BLaER1 treated with 17β-estradiol and CSF1 and Interleukin-3, amounts not matched to agents 10 nM and 100 nM (cell line): ENCODE measurements around the gene ZGLP1.

Source experiments
- H3K27ac ChIP-seq, 11 experiments: shearing (Covaris generic); formaldehyde crosslinking; 2 replicates each; pipeline ENCODE4 v1.8.1; 2022
- H3K27me3 ChIP-seq, 11 experiments: shearing (Covaris generic); formaldehyde crosslinking; 2 replicates each; pipeline ENCODE4 v1.8.1; 2022
- H3K36me3 ChIP-seq, 11 experiments: shearing (Covaris generic); formaldehyde crosslinking; 2 replicates each; pipeline ENCODE4 v1.8.1; 2022
- H3K4me1 ChIP-seq, 10 experiments: shearing (Covaris generic); formaldehyde crosslinking; 2 replicates each; pipeline ENCODE4 v1.8.1; 2022
- H3K4me2 ChIP-seq, 11 experiments: shearing (Covaris generic); formaldehyde crosslinking; 2 replicates each; pipeline ENCODE4 v1.8.1; 2022
- H3K4me3 ChIP-seq, 10 experiments: shearing (Covaris generic); formaldehyde crosslinking; 2 replicates each; pipeline ENCODE4 v1.8.1; 2022
- H3K9ac ChIP-seq, 11 experiments: shearing (Covaris generic); formaldehyde crosslinking; 2 replicates each; pipeline ENCODE4 v1.8.1; 2022
- H3K9me3 ChIP-seq, 11 experiments: shearing (Covaris generic); formaldehyde crosslinking; replicated peaks in 1 of 11; 2 replicates each; pipeline ENCODE4 v1.8.1; 2022
- H4K20me1 ChIP-seq, 11 experiments: shearing (Covaris generic); formaldehyde crosslinking; 2 replicates each; pipeline ENCODE4 v1.8.1; 2022
- Cebpa-rat ChIP-seq, 11 experiments: shearing (Covaris generic); IDR thresholded peaks; 2 replicates each; pipeline ENCODE4 v1.8.1; 2022

ZGLP1 gene

GRCh38 chr19:10306327-10306726 is 3.3 kb downstream of the ZGLP1 start:
- peaks cover 0 to 20% (median 0%) of the 10 kb centered on the region in 11 experiments; a peak in 3 of 22 replicates for H4K20me1 ChIP-seq
- peaks cover 0 to 5% (median 0%) of the 10 kb centered on the region in 11 experiments; a peak in 3 of 22 replicates for H3K36me3 ChIP-seq
- no peak for TF ChIP-seq Cebpa-rat (IDR thresholded peaks at IDR 0.05)
- H3K9ac ChIP-seq, result 0 out of 22 replicates have a peak overlapping the region, but pooled peaks of 2 of the 11 experiments have one; percentile 18 to 75
- peak overlapping the region; percentile 75 to 97 (median 91) for H3K4me2 ChIP-seq
- no peak overlapping the region; a peak in 1 of 20 replicates for H3K4me3 ChIP-seq
- peak overlapping the region in 9 of 11 experiments; percentile 62 to 91 (median 83); a peak in 17 of 22 replicates for H3K27ac ChIP-seq
- peaks cover 54 to 86% (median 70%) of the 10 kb centered on the region in 10 experiments for H3K4me1 ChIP-seq
- H3K27me3 ChIP-seq, result peaks cover 0 to 11% (median 0%) of the 10 kb centered on the region in 11 experiments; a peak in 5 of 22 replicates
- H3K9me3 ChIP-seq, result no peaks in the 10 kb centered on the region

GRCh38 chr19:10305139-10305806 is 4.3 kb downstream of the ZGLP1 start:
- Histone ChIP-seq H3K9me3 (no peaks in the 10 kb centered on the region), H3K4me3 (peak overlapping the region; percentile 7 to 64 (median 46); a peak in 17 of 20 replicates), H3K27ac (peak overlapping the region; percentile 62 to 91 (median 82); a peak in 21 of 22 replicates), H3K27me3 (peaks cover 0 to 11% (median 0%) of the 10 kb centered on the region in 11 experiments; a peak in 5 of 22 replicates), H3K9ac (peak overlapping the region; percentile 55 to 79 (median 72)), H3K36me3 (peaks cover 0 to 4% (median 0%) of the 10 kb centered on the region in 11 experiments; a peak in 3 of 22 replicates), H4K20me1 (peaks cover 0 to 19% (median 0%) of the 10 kb centered on the region in 11 experiments; a peak in 3 of 22 replicates), H3K4me2 (peak overlapping the region; percentile 75 to 97 (median 91)), H3K4me1 (peaks cover 54 to 87% (median 68%) of the 10 kb centered on the region in 10 experiments)
- TF ChIP-seq Cebpa-rat (IDR thresholded peaks at IDR 0.05), result no peak

GRCh38 chr19:10299545-10300458 is 9.8 kb downstream of the ZGLP1 start:
- Histone ChIP-seq H4K20me1 (peaks cover 0 to 25% (median 0%) of the 10 kb centered on the region in 11 experiments; a peak in 4 of 22 replicates), H3K9me3 (no peaks in the 10 kb centered on the region), H3K36me3 (no peaks in the 10 kb centered on the region), H3K27ac (peak overlapping the region in 6 of 11 experiments; percentile 9 to 62 (median 36); a peak in 8 of 22 replicates), H3K4me2 (peak overlapping the region; percentile 10 to 89 (median 58)), H3K27me3 (peaks cover 27 to 58% (median 42%) of the 10 kb centered on the region in 11 experiments), H3K4me3 (no peak overlapping the region), H3K4me1 (peaks cover 35 to 65% (median 48%) of the 10 kb centered on the region in 10 experiments), H3K9ac (peak overlapping the region in 5 of 11 experiments; percentile 1 to 49 (median 34); a peak in 7 of 22 replicates)
- TF ChIP-seq Cebpa-rat (IDR thresholded peaks at IDR 0.05), result no peak

DNA sequence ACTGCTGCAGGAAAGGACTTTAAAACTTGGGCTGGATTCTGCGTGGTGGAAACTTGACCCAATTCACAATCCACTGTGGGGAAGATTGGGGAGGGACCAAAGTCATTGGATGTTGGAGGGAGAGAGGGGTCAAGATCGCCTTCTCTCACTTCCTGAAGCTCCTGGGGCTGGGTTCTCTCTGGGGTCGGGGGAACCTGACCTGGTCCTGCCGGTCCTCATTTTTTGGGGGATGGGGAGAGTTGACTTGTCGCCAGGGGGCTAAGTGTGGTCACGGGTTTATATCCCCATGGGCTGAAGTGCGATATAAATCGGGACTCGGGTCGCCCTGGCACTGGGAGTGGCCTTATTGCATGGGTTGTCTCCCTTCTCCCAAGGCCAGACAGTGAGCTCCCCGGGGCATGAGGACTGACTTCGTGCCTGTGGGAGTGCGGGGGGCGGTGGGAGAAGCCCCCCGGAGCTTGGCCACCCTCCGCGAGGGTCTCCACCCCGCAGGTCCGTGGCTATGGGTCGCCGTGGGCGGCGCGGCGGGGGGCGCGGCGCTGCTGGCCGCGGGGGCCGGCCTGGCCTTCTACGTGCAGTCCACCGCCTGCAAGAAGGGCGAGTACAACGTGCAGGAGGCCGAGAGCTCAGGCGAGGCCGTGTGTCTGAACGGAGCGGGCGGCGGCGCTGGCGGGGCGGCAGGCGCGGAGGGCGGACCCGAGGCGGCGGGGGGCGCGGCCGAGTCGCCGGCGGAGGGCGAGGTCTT is 13.6 kb downstream of the ZGLP1 start:
- peaks cover 65 to 88% (median 80%) of the 10 kb centered on the region in 11 experiments for H3K27me3 ChIP-seq
- peak overlapping the region in 1 of 11 experiments; percentile 18; a peak in 1 of 22 replicates for H3K9ac ChIP-seq
- H3K4me1 ChIP-seq, result peaks cover 47 to 72% (median 57%) of the 10 kb centered on the region in 10 experiments
- H3K4me3 ChIP-seq, result peak overlapping the region; percentile 26 to 59 (median 40); a peak in 19 of 20 replicates
- no peaks in the 10 kb centered on the region for H3K36me3 ChIP-seq
- TF ChIP-seq Cebpa-rat (IDR thresholded peaks at IDR 0.05), result no peak
- H3K9me3 ChIP-seq, result peaks cover 0 to 15% (median 0%) of the 10 kb centered on the region in 11 experiments; a peak in 7 of 22 replicates
- no peak overlapping the region for H3K27ac ChIP-seq
- H3K4me2 ChIP-seq, result peak overlapping the region; percentile 59 to 84 (median 74)
- H4K20me1 ChIP-seq, result peaks cover 0 to 51% (median 25%) of the 10 kb centered on the region in 11 experiments; a peak in 20 of 22 replicates

GRCh38 chr19:10295305-10295846 is 14.2 kb downstream of the ZGLP1 start:
- H3K27ac ChIP-seq, result no peak overlapping the region
- peaks cover 0 to 15% (median 0%) of the 10 kb centered on the region in 11 experiments; a peak in 7 of 22 replicates for H3K9me3 ChIP-seq
- peak overlapping the region in 2 of 11 experiments; percentile 10 to 13; a peak in 2 of 22 replicates for H3K9ac ChIP-seq
- peak overlapping the region; percentile 59 to 84 (median 74) for H3K4me2 ChIP-seq
- no peaks in the 10 kb centered on the region for H3K36me3 ChIP-seq
- H3K4me1 ChIP-seq, result peaks cover 52 to 72% (median 60%) of the 10 kb centered on the region in 10 experiments
- peaks cover 71 to 94% (median 87%) of the 10 kb centered on the region in 11 experiments for H3K27me3 ChIP-seq
- no peak for TF ChIP-seq Cebpa-rat (IDR thresholded peaks at IDR 0.05)
- H4K20me1 ChIP-seq, result peaks cover 0 to 58% (median 31%) of the 10 kb centered on the region in 11 experiments; a peak in 20 of 22 replicates
- H3K4me3 ChIP-seq, result peak overlapping the region; percentile 26 to 59 (median 40); a peak in 19 of 20 replicates

- Histone ChIP-seq H4K20me1 (peaks cover 0 to 63% (median 36%) of the 10 kb centered on the region in 11 experiments; a peak in 20 of 22 replicates), H3K4me3 (no peak overlapping the region), H3K27me3 (peaks cover 82 to 100% (median 92%) of the 10 kb centered on the region in 11 experiments), H3K4me2 (peak overlapping the region in 6 of 11 experiments; percentile 11 to 86 (median 34); a peak in 9 of 22 replicates), H3K4me1 (peaks cover 53 to 72% (median 60%) of the 10 kb centered on the region in 10 experiments), H3K9ac (no peak overlapping the region), H3K36me3 (no peaks in the 10 kb centered on the region), H3K9me3 (peaks cover 0 to 15% (median 0%) of the 10 kb centered on the region in 11 experiments; a peak in 7 of 22 replicates), H3K27ac (no peak overlapping the region)
- TF ChIP-seq Cebpa-rat (IDR thresholded peaks at IDR 0.05), result no peak
Measured at GRCh38 chr19:10294368-10294697, 15.3 kb downstream of the ZGLP1 start.

DNA sequence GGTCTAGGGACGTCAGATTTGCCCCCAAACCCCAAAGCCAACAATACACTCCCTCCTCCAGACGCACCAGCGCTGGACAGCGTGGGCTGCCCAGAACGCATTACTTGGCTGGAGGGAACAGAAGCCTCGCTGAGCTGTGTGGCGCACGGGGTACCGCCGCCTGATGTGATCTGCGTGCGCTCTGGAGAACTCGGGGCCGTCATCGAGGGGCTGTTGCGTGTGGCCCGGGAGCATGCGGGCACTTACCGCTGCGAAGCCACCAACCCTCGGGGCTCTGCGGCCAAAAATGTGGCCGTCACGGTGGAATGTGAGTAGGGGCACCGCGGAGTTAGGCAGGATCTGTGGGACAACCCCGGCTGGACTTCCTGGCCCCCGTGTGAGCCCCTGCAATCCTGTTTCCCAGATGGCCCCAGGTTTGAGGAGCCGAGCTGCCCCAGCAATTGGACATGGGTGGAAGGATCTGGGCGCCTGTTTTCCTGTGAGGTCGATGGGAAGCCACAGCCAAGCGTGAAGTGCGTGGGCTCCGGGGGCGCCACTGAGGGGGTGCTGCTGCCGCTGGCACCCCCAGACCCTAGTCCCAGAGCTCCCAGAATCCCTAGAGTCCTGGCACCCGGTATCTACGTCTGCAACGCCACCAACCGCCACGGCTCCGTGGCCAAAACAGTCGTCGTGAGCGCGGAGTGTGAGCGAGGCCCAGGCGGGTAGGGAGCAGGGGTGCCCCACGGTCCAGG is 15.8 kb downstream of the ZGLP1 start:
- peak overlapping the region in 4 of 11 experiments; percentile 11 to 86 (median 44); a peak in 8 of 22 replicates for H3K4me2 ChIP-seq

More for the DNA sequence above, 15.8 kb downstream of the ZGLP1 start:
- Histone ChIP-seq H3K9me3 (peaks cover 0 to 20% (median 0%) of the 10 kb centered on the region in 11 experiments; a peak in 7 of 22 replicates), H3K27me3 (peaks cover 87 to 100% (median 95%) of the 10 kb centered on the region in 11 experiments), H3K36me3 (no peaks in the 10 kb centered on the region), H3K9ac (no peak overlapping the region), H3K4me3 (no peak overlapping the region), H3K4me1 (peaks cover 56 to 76% (median 65%) of the 10 kb centered on the region in 10 experiments), H4K20me1 (peaks cover 0 to 63% (median 36%) of the 10 kb centered on the region in 11 experiments; a peak in 20 of 22 replicates), H3K27ac (no peak overlapping the region)
- no peak for TF ChIP-seq Cebpa-rat (IDR thresholded peaks at IDR 0.05)
